T-helper 2 cell (primary cell): ENCODE results near the gene UBE3C.
"Not testable (repeated sequence)": the region's sequence is repeated elsewhere in the genome, so short reads cannot be mapped to it uniquely, and the experiment has no call there.

ENCODE experiments used
- DNase-seq, 5 experiments: peaks; one replicate each; pipeline versions ENCODE4 v3.0.0 to v3.0.0-alpha.2; 2012 to 2022

UBE3C gene

DNA sequence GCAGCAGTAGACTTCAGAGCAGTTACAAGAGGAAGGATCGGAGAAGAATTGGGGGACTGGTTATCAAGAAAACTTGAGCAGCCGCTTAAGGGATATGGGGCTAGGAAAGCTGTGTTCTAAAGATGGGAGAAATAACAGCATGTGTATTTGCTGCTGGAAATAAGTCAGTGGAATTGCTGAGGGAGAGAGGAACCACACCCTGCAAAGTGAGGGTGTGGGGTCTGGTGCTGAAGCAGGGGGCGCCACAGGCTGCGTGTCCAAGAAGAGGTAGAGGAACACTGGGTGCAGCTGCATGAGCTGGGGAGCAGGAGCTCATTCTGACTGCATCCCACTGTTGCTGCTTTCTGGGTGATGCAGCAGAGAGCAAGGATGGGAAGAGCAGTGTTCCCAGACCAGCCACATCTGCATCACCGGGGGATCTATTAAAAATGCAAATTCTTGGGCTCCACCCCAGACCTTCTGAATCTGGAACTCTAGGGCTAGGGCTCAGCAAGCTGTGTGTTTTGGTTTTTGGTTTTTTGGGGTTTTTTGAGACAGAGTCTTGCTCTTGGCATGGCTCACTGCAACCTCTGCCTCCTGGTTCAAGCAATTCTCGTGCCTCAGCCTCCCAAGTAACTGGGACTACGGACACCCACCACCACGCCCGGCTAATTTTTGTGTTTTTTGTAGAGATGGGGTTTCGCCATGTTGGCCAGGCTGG lies 101.0 kb downstream of the UBE3C start:
- DNase-seq: no peak

GRCh38 chr7:157241631-157242030 lies 102.9 kb downstream of the UBE3C start:
- DNase-seq: no peak

DNA sequence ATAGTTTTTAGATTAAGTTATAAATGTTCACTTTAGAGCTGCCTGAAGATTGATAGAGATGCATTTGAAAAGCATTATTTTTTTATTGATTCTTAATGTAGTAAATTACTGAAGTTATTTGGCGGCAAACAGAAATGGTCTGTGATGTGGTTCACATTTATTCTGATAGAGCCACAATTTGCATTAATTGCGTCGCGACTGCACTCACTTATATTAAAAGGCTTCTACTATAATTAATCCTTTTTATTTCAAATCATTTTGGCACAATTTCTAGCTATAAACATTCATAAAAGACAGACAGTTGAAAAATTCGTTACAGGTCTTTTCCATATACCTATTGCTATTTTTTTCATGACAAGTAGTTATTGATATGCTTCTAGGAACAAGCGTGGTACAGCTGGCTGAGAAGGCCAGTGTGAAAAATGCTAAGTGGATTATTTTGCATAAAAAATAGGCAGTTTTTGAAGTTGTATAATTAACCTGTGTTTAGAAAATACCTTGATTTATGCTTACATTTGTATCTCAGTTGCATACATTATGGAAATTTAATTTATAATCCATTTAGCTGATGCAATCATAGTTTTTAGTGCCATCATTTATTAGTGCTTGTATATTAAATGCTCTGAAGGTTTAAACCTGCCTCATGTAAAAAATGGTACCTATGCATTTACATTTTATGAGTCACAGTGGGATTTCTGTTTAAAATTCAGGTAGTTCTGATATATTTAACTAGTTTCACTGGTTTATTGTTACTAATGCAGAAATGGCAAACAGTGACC lies 106.0 kb downstream of the UBE3C start:
- DNase-seq: no peak

DNA sequence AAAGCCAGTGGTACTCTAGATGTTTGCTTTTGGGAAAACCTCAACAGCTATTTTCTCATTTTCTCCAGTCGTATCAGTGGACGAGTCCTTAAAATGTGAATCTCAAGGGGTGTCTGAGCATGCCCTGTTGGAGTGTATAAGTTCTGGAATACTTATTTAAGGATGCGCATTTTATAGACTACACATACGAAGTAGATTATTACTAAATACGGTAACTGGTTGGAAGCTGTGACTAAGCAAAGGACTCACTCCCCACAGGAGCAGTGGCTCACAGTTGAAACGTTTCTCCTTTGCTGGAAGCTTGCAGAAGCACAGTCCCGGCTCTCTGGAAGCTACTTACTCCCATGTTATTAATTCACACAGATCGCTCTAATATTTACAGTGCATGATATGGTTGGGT lies 107.3 kb downstream of the UBE3C start:
- DNase-seq: no peak

DNA sequence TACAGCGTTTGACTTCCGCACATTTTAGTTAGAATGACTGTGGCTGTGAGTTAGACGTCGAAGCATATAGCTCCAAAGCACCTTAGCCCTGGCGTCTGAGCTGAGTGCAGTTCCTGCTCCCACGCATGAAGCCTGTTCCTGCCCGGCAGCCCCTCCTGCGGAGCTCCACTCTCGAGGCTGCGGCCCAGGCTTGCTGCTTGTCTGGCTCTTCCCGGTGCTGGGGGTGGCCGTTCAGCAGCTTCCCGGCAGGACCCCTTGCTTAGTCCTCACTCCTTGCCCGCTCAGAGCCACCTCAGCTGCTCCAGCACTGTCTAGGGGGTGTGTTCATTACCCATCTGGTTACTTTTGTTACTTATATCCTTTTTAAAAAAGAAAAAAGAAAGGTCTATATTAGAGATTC lies 109.9 kb downstream of the UBE3C start:
- no peak for DNase-seq

DNA sequence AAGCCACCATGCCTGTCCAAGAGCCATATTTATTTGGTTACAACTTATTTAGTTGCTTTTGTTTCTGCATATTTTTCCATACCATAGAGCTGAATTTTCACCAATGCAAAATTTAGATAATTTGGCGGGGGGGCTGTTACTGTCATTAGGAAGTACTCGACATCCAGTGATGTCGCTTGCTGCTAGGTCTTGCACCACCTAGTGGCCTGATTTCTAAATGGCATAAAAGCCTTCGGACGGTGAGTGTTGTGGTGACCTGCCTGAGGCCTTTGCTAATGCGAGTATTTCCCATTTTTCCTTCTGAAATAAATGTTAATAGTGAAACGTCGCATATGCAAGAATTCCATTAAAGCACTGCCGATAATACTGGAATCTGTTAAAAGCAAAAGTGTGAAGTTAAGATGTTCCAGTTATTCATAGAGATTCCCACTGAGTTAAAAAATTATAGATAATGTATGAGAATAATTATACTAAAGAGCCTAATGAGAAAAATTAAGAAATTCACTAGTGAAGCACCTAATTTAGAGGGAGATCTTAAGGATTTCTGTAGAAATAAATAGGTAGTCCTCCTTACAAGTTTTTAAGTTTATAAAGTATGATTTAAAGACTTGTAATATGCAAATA lies 112.0 kb downstream of the UBE3C start:
- peak in 3 of 5 experiments; percentile 19 to 68 (median 23) for DNase-seq

DNA sequence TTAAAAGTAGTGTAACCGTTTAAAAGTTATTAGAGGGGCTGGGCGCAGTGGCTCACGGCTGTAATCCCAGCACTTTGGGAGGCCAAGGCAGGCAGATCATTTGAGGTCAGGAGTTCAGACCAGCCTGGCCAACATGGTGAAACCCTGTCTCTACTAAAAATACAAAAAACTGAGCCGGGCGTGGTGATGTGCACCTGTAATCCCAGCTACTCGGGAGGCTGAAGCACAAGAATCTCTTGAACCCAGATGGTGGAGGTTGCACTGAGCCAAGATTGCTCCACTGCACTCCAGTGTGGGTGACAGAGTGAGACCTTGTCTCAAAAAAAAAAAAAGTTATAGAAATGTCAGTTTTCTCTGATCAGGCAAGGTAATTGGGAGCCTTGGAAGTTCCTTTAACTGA lies 113.1 kb downstream of the UBE3C start:
- not testable (repeated sequence) for DNase-seq

- no peak for DNase-seq
Measured at GRCh38 chr7:157253850-157254249, 115.1 kb downstream of the UBE3C start.

DNA sequence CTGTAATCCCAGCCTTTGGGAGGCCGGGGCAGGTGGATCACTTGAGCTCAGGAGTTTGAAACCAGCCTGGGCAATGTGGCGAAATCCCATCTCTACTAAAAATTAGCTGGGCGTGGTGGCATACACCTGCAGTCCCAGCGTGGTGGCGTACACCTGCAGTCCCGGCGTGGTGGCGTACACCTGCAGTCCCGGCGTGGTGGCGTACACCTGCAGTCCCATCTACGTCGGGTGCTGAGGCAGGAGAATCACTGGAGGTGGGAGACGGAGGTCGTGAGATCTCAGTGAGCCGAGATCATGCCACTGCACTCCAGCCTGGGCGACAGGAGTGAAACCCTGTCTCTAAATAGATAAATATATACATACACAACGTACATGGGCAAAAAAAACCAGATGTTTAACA lies 116.1 kb downstream of the UBE3C start:
- not testable (repeated sequence) for DNase-seq

- no peak for DNase-seq
Measured at GRCh38 chr7:157255201-157255606, 116.5 kb downstream of the UBE3C start.

DNA sequence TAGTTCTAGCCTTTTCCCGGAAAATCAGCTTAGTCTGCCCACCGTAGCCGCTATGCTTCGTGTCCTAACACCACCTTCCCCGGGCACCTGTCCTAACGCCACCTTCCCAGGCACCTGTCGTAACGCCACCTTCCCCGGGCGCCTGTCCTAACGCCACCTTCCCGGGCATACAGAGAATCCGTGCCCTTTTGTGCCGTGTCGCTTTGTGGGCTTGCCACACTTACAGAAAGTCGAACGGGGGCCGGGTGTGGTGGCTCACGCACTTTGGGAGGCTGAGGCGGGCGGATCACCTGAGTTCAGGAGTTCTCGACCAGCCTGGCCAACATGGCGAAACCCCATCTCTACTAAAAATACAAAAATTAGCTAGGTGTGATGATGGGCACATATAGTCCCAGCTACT lies 124.4 kb downstream of the UBE3C start:
- no peak for DNase-seq

GRCh38 chr7:157265051-157265450 lies 126.3 kb downstream of the UBE3C start:
- DNase-seq: no peak

GRCh38 chr7:157266272-157266671 lies 127.5 kb downstream of the UBE3C start:
- no peak for DNase-seq

GRCh38 chr7:157267516-157267915 lies 128.8 kb downstream of the UBE3C start:
- DNase-seq: no peak

DNA sequence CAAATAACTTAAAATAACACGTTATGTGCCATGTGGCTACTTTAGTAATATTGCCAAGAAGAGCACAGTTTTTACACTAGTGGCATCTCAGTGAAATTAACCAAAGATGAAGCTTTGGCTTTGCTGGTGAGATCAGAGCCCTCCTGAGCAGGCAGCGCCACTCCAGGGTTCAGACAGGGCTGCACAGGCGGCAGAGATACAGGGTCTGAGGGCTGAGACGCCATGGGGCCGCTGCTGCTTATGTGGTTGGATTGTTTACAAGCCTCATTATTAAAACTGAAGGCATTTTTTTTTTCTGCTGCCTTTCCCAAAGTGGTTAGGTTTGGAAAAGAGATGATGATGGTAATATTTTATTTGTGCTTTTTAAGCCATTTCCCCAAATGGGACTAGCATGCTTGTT lies 129.2 kb downstream of the UBE3C start:
- DNase-seq: no peak

- DNase-seq: no peak
Measured at GRCh38 chr7:157268540-157268939, 129.8 kb downstream of the UBE3C start.

GRCh38 chr7:157269341-157270059 lies 130.8 kb downstream of the UBE3C start:
- DNase-seq: peak in 1 of 5 experiments; percentile 86

DNA sequence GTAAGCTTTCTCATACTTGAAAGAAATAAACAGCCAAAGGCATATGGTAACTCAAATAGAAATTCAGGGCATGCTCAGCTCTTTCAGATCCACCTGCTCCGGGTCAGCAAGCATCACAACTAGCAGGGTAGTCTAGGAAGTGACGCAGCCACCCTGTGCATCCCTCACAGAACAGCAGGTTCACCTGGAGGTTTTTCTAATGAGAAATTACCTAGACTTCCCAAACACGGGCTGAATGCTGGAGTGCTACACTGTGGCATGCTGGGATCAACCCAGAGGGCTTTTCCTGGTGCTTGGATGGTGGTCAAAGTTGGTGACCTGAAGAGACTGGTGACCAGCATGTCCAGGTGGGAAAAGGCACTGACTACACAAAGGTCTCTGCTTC lies 131.3 kb downstream of the UBE3C start:
- DNase-seq: peak in 1 of 5 experiments; percentile 18

- DNase-seq: no peak
Measured at GRCh38 chr7:157271315-157271990, 132.7 kb downstream of the UBE3C start.

DNA sequence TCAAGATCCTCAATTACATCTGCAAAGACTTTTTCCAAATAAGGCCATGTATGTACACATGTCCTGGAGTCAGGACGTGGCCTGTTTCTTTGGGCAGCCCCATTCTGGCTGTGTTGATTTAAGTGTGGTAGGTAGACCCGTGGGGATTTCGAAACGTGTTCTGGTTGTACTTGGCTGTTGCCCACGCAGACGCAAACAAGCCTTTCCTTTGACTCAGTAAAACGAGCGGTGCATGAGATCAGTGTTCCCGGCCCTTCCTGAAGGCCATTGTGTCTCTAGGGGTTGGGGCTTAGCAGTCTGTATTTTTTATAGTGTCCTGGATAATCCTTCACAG lies 133.2 kb downstream of the UBE3C start:
- no peak for DNase-seq

GRCh38 chr7:157272351-157273207 lies 133.9 kb downstream of the UBE3C start:
- no peak for DNase-seq
